T-helper 2 cell treated with Interferon-gamma antibody and Interleukin-4, amounts not matched to agents 100 ng/mL and 5 ng/mL, for 36 hours (primary cell): ENCODE measurements around the gene CNPY2. TPM values are rescaled to one million over a fixed set of nuclear protein-coding genes. Genes with fewer than 3 reads are reported as not detected.
"Not testable (repeated sequence)": the region's sequence is repeated elsewhere in the genome, so short reads cannot be mapped to it uniquely, and the experiment has no call there.

Experiments
- intact Hi-C: fragments of 100-400 bp; cut with micrococcal nuclease; formaldehyde crosslinking; loops from one replicate; pipeline ENCODE4 v1.15.1; 2023
- total RNA-seq: library from RNA; stranded (reverse); gene quantifications from 2 replicates; pipeline ENCODE4 v1.2.3, GENCODE V29; 2022

Gene CNPY2
- total RNA-seq, 1 donor from 2014 or later, result 129 TPM

- intact Hi-C loops, result loop anchor here (1.0 to 10.0 kb wide), 3 partner anchors 26 to 300 kb away; partner anchors contain the start of genes BAZ2A, STAT2 and TIMELESS
These were observed 18.7 kb upstream of the CNPY2 start for GRCh38 chr12:56334490-56334793.

- intact Hi-C loops, result loop anchor here (1.0 to 10.0 kb wide), 5 partner anchors 18 to 301 kb away; partner anchors contain the start of genes BAZ2A, CS, STAT2 and TIMELESS
These were observed 18.1 kb upstream of the CNPY2 start, which contains the start of gene PAN2 for GRCh38 chr12:56333679-56334489. PAN2 (minus strand) TSS chr12:56334000; CDS start chr12:56333094, 906 bp downstream.

GRCh38 chr12:56333197-56333678, 17.4 kb upstream of the CNPY2 start:
- intact Hi-C loops, result loop anchor here (1.0 to 10.0 kb wide), 3 partner anchors 17 to 302 kb away; partner anchors contain the start of genes BAZ2A and CS

- intact Hi-C loops, result loop anchor here (1.0 to 10.0 kb wide), 3 partner anchors 16 to 302 kb away; partner anchors contain the start of genes BAZ2A and CS
These were observed 16.9 kb upstream of the CNPY2 start for GRCh38 chr12:56332512-56333196.

GRCh38 chr12:56330936-56331490, 15.2 kb upstream of the CNPY2 start:
- intact Hi-C loops, result loop anchor here (10.0 kb wide), 1 partner anchor 304 kb away; the partner anchor contains the start of gene BAZ2A

GRCh38 chr12:56326533-56326932, 10.7 kb upstream of the CNPY2 start:
- intact Hi-C loops, result no loop called here

GRCh38 chr12:56326126-56326525, 10.3 kb upstream of the CNPY2 start:
- intact Hi-C loops, result no loop called here

- intact Hi-C loops, result no loop called here
These were observed 8.4 kb upstream of the CNPY2 start for GRCh38 chr12:56324206-56324605.

- intact Hi-C loops, result not testable (repeated sequence)
These were observed 5.8 kb upstream of the CNPY2 start for GRCh38 chr12:56321610-56322009.

- intact Hi-C loops, result no loop called here
These were observed 5.2 kb upstream of the CNPY2 start for GRCh38 chr12:56321027-56321426.

GRCh38 chr12:56317675-56318074, 1.9 kb upstream of the CNPY2 start:
- intact Hi-C loops, result loop anchor here (5.0 kb wide), 1 partner anchor 50 kb away; the partner anchor contains the start of gene COQ10A

- intact Hi-C loops, result loop anchor here (5.0 kb wide), 1 partner anchor 48 kb away; the partner anchor contains the start of gene COQ10A
These were observed 553 bp downstream of the CNPY2 start for GRCh38 chr12:56315249-56315621.

- intact Hi-C loops, result no loop called here
These were observed 4.8 kb downstream of the CNPY2 start for GRCh38 chr12:56311003-56311402.

GRCh38 chr12:56308714-56309113, 7.1 kb downstream of the CNPY2 start:
- intact Hi-C loops, result no loop called here

GRCh38 chr12:56307221-56307965, 8.4 kb downstream of the CNPY2 start:
- intact Hi-C loops, result no loop called here

- intact Hi-C loops, result no loop called here
These were observed 10.8 kb downstream of the CNPY2 start for GRCh38 chr12:56304872-56305590.

- intact Hi-C loops, result no loop called here
These were observed 11.5 kb downstream of the CNPY2 start for GRCh38 chr12:56304276-56304675.

- intact Hi-C loops, result loop anchor here (1.0 to 2.0 kb wide), 8 partner anchors 15 to 183 kb away; partner anchors contain the start of genes NABP2, PAN2, SPRYD4 and STAT2
These were observed 14.9 kb downstream of the CNPY2 start for GRCh38 chr12:56300644-56301464.
